ENCODE results near the gene GTF3C1. TPM values are rescaled to one million over a fixed set of nuclear protein-coding genes. Genes with fewer than 3 reads are reported as not detected.
"Not testable (repeated sequence)": the region's sequence is repeated elsewhere in the genome, so short reads cannot be mapped to it uniquely, and the experiment has no call there.

GTF3C1 gene
- polyA plus RNA-seq, 3 donors, result 97.6 to 105 (median 98.7) TPM

- DNase-seq, result no peak
Observed at GRCh38 chr16:27449434-27450195, 100.1 kb downstream of the GTF3C1 start.

GRCh38 chr16:27448532-27449433 is 100.9 kb downstream of the GTF3C1 start:
- DNase-seq, result no peak

- no peak for DNase-seq
Observed at GRCh38 chr16:27447301-27447700, 102.4 kb downstream of the GTF3C1 start.

- no peak for DNase-seq
Observed at GRCh38 chr16:27446721-27447120, 103.0 kb downstream of the GTF3C1 start.

DNA sequence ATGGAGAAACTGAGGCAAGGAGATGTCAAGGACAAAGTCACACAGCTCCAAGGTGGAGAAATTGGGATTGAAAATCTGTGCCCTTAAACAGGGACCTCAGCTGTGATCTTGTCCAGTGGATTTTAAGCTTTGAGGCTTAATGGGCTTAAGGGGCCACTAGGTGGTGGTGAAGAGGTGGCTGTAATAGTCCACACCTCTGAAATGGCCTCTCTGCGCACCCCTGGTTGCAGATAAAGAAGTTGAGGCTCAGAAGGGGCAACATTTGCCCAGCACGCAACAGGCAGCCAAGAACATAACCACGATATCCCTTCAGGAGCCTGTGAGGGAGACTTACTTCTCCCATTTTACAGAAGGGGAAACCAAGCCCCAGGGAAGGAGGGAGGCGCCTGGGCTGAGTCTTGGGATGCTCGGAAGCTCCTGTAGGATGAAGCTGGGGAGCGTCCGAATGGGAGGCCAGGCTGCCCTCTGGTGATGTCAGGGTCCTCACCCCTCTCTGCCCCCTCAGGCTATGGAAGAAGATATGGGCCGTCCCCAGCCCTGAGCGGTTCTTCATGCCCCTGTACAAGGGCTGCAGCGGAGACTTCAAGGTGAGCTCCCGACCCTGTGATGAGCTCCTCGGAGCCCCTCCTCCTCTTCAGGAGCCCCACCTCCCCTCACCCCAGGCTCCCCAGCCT is 104.1 kb downstream of the GTF3C1 start:
- DNase-seq, result no peak

- DNase-seq, result no peak
Observed at GRCh38 chr16:27444470-27444869, 105.2 kb downstream of the GTF3C1 start.

- no peak for DNase-seq
Observed at GRCh38 chr16:27444015-27444414, 105.7 kb downstream of the GTF3C1 start.

GRCh38 chr16:27441998-27442397 is 107.7 kb downstream of the GTF3C1 start:
- DNase-seq, result no peak

DNA sequence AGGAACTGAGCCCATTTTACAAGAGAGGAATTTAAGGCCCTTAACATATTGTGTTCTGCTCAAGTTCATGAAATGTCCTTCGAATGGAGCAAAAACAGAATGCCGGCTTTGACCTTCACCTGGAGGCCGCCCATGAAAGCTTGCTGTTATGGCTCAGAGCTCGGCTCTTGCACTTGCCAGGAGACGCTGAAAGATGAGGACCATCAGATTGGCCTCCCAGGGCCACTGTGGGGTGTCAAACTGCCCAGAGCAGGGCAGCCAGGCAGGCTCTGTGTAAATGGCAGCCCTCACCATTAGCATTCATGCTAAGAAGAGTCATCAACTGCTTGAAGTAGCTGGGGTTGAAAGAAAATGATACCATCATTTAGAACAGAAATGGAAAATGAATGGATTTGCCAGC is 108.4 kb downstream of the GTF3C1 start:
- no peak for DNase-seq

GRCh38 chr16:27439271-27440018 is 110.3 kb downstream of the GTF3C1 start:
- DNase-seq, result no peak

- DNase-seq, result no peak
Observed at GRCh38 chr16:27437946-27438345, 111.8 kb downstream of the GTF3C1 start.

GRCh38 chr16:27436921-27437650 is 112.6 kb downstream of the GTF3C1 start:
- no peak for DNase-seq

DNA sequence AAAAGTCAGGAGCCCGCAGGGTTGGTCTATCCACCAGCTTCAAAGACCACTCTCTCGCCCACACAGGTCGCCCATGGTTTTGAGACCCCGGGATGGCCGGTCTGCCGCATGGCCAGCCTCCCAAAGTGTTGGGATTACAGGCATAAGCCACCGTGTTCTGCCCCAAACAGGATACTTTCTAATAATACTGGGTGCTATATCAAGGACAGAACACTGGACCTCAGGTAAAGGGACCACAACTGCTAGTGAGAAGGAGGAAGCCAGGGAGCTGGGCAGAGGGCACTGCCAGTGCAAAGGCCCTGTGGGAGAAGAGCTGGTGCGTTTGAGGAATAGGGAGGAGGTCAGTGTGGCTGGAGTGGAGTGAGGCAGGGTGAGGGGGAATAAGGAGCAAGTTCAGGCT is 113.6 kb downstream of the GTF3C1 start:
- DNase-seq, result no peak

- not testable (repeated sequence) for DNase-seq
Observed at GRCh38 chr16:27435146-27435545, 114.6 kb downstream of the GTF3C1 start.

- DNase-seq, result no peak
Observed at GRCh38 chr16:27434141-27435051, 115.3 kb downstream of the GTF3C1 start.

DNA sequence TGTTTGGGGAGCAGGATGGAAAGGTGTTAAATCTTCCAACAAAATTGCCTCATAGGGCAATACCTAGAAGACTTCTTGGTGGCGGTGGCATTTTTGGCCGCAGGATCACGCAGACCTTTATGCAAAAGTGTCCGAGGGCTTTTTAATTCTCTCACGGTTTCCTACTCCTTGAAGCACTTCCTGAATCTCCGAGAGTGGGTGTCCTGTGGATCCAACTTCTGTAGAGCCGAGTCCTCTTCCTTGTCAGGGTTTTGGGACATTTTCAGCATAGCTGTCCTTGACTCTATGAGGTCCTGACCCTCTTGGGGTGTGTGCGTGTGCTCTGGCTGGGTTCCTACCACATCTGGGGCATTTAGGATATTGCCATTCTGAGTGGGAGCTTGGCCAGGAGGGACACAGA is 116.1 kb downstream of the GTF3C1 start:
- DNase-seq, result no peak

DNA sequence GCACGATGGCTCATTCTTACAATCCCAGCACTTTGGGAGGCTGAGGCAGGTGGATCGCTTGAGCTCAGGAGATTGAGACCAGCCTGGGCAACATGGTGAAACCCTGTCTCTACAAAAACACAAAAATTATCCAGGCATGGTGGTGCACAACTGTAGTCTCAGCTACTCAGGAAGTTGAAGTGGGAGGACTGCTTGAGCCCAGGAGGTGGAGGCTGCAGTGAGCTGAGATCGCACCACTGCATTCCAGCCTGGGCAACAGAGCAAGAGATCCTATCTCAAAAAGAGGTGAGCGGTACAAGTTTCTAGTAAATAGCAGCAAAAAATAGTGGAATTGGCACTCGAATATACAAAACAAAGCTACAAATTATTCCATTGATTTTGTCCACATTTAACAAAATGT is 116.5 kb downstream of the GTF3C1 start:
- DNase-seq, result not testable (repeated sequence)

DNA sequence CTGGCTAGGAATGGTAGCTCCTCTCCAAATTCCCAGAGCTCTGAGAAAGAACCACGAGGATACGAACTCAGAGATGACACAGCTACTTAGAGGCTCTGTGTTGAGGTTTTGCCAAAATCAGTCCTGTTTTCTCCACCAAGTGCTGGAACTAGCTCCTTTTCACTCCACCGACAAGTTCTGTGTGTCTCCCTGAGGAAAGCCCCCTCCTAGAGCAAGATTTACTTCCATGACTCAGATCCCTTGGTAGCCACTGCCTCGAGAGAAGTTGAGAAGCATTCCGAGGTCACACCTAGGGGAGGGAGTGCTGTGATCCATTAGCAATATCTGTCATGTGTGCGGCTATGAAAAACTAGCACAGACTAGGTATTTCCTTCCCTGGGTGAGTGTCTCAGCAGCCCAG is 117.2 kb downstream of the GTF3C1 start:
- DNase-seq, result no peak

- no peak for DNase-seq
Observed at GRCh38 chr16:27431773-27432532, 117.8 kb downstream of the GTF3C1 start.
